NCI-H2081 treated with DMSO at 0.1 percent for 48 hours (cell line): Measurements from ENCODE around the gene GPR63.
"Not testable (repeated sequence)": the region's sequence is repeated elsewhere in the genome, so short reads cannot be mapped to it uniquely, and the experiment has no call there.

ENCODE experiments used
- DNase-seq: peaks from one replicate; lab custom pipeline; 2025; lab: John Stamatoyannopoulos, UW

GPR63 gene, protein sequence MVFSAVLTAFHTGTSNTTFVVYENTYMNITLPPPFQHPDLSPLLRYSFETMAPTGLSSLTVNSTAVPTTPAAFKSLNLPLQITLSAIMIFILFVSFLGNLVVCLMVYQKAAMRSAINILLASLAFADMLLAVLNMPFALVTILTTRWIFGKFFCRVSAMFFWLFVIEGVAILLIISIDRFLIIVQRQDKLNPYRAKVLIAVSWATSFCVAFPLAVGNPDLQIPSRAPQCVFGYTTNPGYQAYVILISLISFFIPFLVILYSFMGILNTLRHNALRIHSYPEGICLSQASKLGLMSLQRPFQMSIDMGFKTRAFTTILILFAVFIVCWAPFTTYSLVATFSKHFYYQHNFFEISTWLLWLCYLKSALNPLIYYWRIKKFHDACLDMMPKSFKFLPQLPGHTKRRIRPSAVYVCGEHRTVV

GRCh38 chr6:96837081-96837971 is at the start of gene GPR63:
Gene GPR63, minus strand, starts transcription at chr6:96837477. Its CDS starts 37,746 bp downstream, at chr6:96799731.
- DNase-seq = no peak

- DNase-seq = no peak
Observed at GRCh38 chr6:96886519-96886918, 49.2 kb upstream of the GPR63 start.

- DNase-seq = not testable (repeated sequence)
Observed at GRCh38 chr6:96885187-96885631, 47.9 kb upstream of the GPR63 start.

GRCh38 chr6:96878143-96878542 is 40.9 kb upstream of the GPR63 start:
- DNase-seq = no peak

DNA sequence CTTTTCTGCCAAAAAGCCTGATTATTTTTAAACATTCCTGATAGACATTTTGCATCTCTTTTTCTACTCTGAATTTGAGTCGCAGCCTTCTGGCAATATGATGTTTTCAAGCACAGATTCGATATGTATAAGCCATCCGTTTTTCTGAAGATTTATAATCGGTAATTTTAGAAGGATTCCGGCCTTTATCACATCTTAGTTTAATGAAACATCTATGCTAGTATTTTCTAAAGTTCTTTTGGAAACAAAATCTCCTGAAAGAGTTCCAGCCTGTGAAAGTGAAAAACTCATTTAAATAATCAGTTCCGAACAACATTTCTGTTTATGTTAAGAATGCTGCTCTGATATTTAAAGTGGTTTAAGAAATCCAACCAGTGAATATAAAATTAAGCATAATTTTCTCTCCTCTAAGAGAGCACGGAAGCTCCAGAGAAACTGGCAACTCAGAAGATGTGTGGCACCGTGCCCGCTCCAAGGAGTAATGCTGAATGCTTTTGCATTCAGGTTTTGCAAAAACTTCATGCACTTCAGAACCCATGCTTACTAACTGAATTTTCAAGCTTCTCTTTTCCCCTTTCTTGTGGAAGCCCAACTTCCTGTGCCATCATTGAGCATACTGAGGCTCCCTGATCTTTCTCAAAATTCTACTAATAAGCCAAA is 39.7 kb upstream of the GPR63 start:
- DNase-seq = no peak

DNA sequence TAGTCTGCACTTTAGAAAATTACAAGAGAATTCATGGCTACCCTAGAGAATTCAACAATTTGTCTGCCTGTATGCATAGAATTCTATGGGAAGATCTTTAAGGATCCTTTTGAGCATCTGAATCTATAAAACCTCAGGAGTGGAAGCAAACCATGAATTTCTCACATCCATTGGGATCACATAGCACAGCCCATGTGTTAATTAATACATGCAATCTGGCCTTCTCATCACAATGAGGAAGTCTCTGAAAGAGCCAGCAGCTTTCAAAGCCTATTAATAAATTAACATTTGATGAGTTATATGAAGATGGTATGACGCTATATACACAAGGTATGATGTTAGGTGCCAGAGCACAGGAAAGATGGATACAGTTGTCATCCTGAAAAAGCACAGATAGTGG is 35.7 kb upstream of the GPR63 start:
- DNase-seq = no peak

DNA sequence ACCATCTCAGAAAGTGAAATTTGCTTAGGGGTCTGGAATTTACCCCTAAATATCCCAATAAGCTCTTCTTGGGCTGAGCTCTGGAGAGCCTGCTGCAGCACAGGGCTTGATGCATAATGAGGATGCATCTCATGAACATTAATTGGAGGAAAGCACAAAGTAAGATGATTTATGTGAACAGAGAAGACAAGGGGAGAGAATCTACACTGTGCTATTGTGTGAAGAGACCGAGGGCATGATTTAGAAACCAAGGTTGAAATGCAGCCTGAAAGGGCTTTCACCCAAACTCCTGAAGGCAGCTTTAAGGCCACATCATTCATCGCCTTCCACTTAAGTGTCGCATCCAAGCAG is 27.8 kb upstream of the GPR63 start:
- DNase-seq = no peak

DNA sequence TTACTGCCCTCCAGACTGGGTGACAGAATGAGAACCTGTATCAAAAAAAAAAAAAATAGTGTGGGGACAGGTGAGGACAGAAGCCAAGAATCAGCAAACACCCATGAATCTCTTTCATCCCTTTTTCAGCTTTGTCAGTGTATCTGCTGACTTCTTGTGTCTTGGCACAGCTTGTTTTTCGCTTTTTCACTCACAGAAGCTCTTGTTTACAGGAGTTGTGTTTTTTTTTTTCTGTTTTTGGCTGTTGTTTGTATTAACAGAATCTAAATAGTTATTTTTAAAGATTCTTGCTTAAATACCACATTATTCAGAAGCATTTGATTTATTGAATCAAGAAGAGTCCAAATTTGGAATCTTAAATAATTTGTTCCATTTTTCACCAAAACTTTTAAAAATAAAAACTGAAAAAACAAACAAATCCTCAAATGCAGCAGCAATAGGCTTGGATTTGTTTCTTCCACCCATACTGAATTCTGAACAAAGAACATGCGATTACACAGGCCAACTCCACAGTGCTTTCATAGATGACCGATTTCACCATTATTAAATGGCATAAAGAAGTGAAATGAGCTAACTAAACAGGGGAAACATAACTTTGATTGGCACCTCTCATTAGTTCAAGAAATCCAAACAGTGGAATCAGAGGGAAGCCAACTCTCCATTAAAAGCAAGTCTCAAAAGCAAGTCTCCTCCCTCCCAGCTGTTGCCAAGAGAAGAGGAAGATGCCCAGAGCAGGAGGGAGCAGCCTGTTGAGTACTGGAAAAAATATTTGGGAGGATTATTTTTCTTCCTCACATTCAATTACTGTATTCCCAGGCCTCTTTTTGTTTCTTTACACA is 27.2 kb upstream of the GPR63 start:
- no peak for DNase-seq

DNA sequence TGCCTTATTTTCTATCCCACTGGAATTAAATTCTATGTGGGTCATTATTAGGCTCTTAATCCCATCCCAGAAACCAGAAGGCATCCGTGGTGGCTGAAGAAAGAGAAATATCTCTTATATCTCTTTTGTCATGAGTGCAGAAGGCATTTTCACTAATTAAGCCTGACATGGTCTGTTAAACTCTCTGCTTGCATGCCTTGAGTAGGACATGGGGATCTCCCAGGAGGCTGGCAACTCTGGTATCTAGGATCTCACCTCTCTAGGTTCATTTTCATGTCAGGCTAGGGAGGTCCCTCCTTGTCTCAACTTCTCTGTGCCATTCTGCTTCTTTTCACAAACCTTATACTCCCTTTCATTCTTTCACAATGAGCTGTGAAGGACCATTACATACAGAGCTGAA is 25.3 kb upstream of the GPR63 start:
- DNase-seq = no peak

DNA sequence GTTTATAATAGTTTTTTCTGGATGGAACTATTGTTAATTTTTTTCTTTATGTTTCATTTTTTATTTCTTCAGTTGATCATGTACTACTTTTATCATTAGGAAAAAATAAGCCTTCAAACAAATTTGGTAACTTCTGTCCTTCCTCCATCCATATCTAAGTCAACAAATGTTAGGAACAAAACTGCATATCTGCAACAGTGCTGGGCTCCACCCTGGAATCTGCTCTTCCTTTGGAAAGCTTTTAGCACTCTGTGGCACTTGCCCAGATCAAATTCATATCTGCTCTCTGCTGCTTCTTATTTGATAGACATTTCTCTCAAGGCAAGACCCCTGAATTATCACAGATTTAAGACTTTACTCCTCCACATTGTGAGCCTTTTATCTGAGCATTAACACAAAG is 24.3 kb upstream of the GPR63 start:
- no peak for DNase-seq

DNA sequence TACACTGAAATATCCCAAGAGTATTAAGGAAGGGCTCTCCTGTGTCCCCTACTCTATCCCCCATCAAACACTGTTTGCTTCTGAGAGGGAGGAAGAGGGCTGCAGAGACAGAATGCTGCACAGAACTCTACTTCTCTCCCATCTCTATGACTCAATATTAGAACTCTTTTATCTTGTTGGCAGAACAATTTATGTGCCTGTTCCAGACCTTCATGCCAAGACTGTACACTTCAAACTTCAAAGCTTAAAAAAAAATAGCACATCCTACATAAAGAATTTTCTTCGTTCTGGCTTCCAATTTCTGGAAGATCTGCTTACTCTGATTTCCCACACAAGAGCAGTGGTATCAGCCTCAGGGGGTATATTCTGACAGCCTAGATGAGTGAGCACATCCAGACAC is 19.6 kb upstream of the GPR63 start:
- no peak for DNase-seq

DNA sequence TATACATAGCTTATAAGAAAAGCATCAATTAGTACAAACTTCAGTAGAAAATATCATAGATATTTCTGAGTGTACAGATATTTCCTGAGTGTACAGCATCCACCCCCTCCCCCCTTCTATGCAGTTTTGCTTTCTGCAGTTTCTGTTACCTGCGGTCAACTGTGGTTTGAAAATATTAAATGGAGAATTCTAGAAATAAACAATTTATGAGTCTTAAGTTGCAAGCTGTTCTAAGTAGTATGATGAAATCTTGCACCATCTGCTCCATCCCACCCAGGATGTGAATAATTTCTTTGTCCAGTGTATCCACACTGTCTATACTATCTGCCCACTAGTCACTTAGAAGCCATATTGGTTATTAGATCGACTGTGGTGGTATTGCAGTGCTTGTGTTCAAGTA is 15.8 kb upstream of the GPR63 start:
- DNase-seq = no peak

GRCh38 chr6:96852605-96853004 is 15.3 kb upstream of the GPR63 start:
- no peak for DNase-seq

- no peak for DNase-seq
Observed at GRCh38 chr6:96851858-96852257, 14.6 kb upstream of the GPR63 start.

DNA sequence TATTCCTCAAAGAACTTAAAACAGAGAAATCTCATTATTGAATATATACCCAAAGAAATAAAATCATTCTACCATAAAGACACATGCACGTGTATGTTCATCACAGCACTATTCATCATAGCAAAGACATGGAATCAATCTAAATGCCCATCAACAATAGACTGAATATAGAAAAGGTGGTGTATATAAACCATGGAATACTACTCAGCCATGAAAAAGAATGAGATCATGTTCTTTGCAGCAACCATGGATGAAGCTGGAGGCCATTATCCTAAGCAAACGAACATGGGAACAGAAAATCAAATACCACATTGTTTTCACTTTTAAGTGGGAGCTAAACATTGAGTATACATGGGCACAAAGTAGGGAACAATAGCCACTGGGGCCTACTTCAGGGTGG is 12.3 kb upstream of the GPR63 start:
- no peak for DNase-seq

DNA sequence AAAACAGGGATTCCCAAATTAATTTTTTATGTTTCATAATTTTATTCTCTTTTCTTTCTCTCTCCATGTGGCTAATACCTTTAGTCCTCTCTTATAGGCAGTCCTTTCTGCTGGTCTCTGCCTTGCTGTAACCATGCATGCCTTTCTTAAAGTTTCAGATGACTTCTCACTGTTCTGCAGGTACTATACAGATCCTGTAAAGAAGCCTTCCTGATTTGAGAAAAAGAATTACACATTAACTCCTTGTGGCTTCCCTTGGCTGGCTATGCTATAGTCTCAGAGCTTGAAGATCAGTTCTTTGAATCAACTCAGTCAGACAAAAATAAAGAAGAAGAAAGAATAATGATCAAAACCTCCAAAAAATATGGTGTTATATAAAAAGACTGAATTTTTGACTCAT is 7.3 kb upstream of the GPR63 start:
- DNase-seq = no peak

- no peak for DNase-seq
Observed at GRCh38 chr6:96841345-96841744, 4.1 kb upstream of the GPR63 start.

GRCh38 chr6:96836631-96837080 is 621 bp downstream of the GPR63 start:
- no peak for DNase-seq

- DNase-seq = no peak
Observed at GRCh38 chr6:96834070-96834469, 3.2 kb downstream of the GPR63 start.

DNA sequence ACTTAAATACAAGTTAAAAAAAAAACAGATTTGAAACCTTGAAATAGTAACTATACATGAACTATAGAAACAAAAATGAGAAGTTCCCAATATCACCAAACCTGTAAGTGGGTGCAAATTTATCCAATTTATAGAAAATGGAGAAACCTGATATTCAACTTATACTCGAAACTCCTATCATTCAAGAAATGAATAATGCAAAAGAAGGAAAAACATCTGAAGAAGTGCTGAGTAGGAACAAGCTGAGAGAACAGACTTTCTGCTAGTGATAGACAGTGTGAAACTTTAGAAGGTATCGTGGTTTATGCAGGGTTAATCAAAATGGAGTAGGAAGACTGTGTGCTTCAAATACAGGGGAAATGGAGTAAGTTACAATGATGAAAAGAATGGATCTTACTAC is 4.5 kb downstream of the GPR63 start:
- DNase-seq = no peak

- no peak for DNase-seq
Observed at GRCh38 chr6:96826865-96827264, 10.4 kb downstream of the GPR63 start.

DNA sequence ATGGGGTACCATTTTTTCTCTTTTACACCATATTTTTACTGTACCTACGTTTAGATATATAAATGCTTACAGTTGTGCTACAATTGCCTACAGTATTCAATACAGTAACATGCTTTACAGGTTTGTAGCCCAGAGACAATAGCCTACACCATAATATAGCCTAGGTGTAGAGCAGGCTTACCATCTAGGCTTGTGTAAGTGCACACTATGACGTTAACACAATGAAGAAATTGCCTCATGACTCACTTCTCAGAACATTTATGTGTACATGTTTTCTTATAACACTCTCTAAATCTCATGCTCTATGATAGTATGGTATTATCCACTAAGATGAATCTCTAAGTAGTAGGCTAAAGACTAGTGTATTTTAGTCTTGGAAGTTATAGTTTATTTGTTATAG is 13.5 kb downstream of the GPR63 start:
- no peak for DNase-seq
